Colonic mucosa (tissue), 4 donors: ENCODE data around the gene SEPTIN11. TPM values are rescaled to one million over a fixed set of nuclear protein-coding genes. Genes with fewer than 3 reads are reported as not detected.

Source experiments
- DNase-seq: peaks from one replicate; pipeline ENCODE4 v3.0.0-alpha.2; 2020
- H3K27ac ChIP-seq: fragments of 200-600 bp; one replicate; pipeline ENCODE4 v1.8.0; 2021
- H3K27me3 ChIP-seq: fragments of 200-600 bp; one replicate; pipeline ENCODE4 v1.8.0; 2021
- H3K36me3 ChIP-seq: fragments of 200-600 bp; one replicate; pipeline ENCODE4 v1.8.0; 2021
- H3K4me1 ChIP-seq: fragments of 200-600 bp; one replicate; pipeline ENCODE4 v1.8.0; 2021; ENCODE audit warnings: mild to moderate bottlenecking
- H3K4me3 ChIP-seq: fragments of 200-600 bp; one replicate; pipeline ENCODE4 v1.8.0; 2021
- H3K9ac ChIP-seq, 2 donors: one replicate each; pipeline ENCODE4 v1.7.0; 2013; ENCODE audit warnings: control low read depth in 2 of 2, low read depth in 2 of 2, low read length in 2 of 2
- H3K9me3 ChIP-seq: fragments of 200-600 bp; one replicate; pipeline ENCODE4 v1.8.0; 2021
- CTCF ChIP-seq: fragments of 200-600 bp; IDR thresholded peaks from one replicate; pipeline ENCODE4 v1.8.0; 2022; ENCODE audit warnings: antibody characterized with exemption, mild to moderate bottlenecking
- intact Hi-C: fragments of 100-400 bp; cut with DNase I; formaldehyde crosslinking; loops from one replicate; pipeline ENCODE4 v1.14.1; 2022
- total RNA-seq, 2 donors: library from RNA; stranded (reverse); fragmentation: NEBNext Ultra II Directional in 1 of 2; extraction: Animal tissue kit (Norgen Biotek cat#: 25700) in 1 of 2; gene quantifications; one replicate each; pipeline ENCODE4 v1.2.1, GENCODE V29; 2021
- donor health status: healthy.
- donor health status: DM: no; HTN: no; CAD: no.
- donor health status: DM: no; HTN: no; CAD: no.

SEPTIN11 gene
- total RNA-seq, 2 donors from 2014 or later: 114 to 134 TPM

DNA sequence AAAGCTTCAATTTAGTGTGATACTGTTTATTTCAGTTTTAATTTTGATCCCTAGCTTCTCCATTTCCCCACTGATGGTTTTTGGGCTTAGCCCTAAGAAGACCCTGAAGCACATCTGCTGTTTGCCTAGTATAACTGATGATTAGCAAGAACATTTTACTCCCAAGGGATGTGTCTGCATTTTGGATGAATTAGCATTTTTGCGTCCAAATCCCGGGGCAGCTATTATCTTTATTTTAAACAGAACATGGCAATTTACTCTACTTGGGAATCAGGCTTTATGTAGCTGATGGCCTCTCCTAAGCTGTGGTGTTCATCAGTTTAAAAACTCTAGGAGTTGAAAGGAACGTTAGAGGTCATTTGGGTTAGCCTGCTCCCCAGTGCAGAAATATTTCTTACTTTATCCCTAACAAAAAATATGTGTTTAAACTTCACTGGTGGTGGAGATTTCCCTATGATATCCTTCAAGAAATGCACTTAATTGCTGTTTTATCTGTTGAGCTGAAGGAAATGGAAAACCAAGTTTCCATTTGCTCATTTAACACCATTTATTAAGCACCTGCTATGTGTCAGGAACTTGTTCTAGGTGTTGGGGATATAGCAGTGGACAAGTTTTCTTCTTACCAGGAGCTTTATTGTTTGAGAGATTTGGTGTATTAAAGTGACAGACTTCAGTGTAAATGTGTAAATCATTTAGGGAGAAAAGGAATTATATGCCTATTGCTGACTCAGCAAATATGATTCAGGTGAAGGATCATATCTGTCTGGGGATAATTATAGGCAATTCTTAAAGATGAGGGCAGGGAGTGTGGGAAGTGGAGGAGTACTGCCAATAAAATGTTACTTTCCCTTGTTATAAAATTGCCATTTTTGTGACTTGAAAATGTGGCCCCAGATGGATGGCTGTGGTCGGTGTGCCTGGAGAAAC lies 3.4 kb downstream of the SEPTIN11 start:
- intact Hi-C loops: loop anchor here (5.0 kb wide), 1 partner anchor 89 kb away; no protein-coding TSS in a partner anchor
- Histone ChIP-seq H3K27ac (no peak overlapping the region), H3K4me3 (no peak overlapping the region), H3K9ac (no peak overlapping the region), H3K27me3 (no peaks in the 10 kb centered on the region), H3K9me3 (no peaks in the 10 kb centered on the region), H3K4me1 (no peaks in the 10 kb centered on the region), H3K36me3 (no peaks in the 10 kb centered on the region)
- no peak for TF ChIP-seq CTCF
- DNase-seq: no peak

DNA sequence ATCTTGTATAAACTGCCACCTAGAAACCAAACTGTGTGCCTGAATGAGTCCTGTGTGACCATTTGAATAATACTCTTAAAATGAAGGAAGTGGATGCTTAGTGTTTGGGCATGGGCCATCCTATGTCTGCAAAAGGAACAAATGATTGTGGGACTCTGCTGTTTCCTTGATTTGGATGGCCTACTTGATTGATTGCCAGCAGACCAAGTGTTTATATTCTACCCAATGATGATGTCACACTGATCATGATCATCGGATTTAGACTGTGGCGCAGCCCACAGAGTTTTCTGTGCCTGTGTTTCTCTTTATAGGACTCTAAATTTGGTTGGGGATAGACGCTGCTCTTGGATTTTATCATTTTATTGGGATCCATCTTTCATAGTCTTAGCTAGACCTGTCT lies 4.4 kb downstream of the SEPTIN11 start:
- Histone ChIP-seq H3K4me3 (no peak overlapping the region), H3K4me1 (no peaks in the 10 kb centered on the region), H3K9me3 (no peaks in the 10 kb centered on the region), H3K27ac (no peak overlapping the region), H3K9ac (no peak overlapping the region), H3K27me3 (no peaks in the 10 kb centered on the region), H3K36me3 (no peaks in the 10 kb centered on the region)
- intact Hi-C loops: loop anchor here (5.0 kb wide), 1 partner anchor 88 kb away; no protein-coding TSS in a partner anchor
- TF ChIP-seq CTCF: no peak
- no peak for DNase-seq

GRCh38 chr4:76954489-76954888 lies 4.9 kb downstream of the SEPTIN11 start:
- TF ChIP-seq CTCF: no peak
- H3K27me3 ChIP-seq: no peaks in the 10 kb centered on the region
- no peaks in the 10 kb centered on the region for H3K36me3 ChIP-seq
- intact Hi-C loops: loop anchor here (5.0 kb wide), 1 partner anchor 88 kb away; no protein-coding TSS in a partner anchor
- no peak overlapping the region for H3K27ac ChIP-seq
- no peak overlapping the region for H3K4me3 ChIP-seq
- no peak for DNase-seq
- no peak overlapping the region for H3K9ac ChIP-seq
- H3K9me3 ChIP-seq: no peaks in the 10 kb centered on the region
- no peaks in the 10 kb centered on the region for H3K4me1 ChIP-seq

DNA sequence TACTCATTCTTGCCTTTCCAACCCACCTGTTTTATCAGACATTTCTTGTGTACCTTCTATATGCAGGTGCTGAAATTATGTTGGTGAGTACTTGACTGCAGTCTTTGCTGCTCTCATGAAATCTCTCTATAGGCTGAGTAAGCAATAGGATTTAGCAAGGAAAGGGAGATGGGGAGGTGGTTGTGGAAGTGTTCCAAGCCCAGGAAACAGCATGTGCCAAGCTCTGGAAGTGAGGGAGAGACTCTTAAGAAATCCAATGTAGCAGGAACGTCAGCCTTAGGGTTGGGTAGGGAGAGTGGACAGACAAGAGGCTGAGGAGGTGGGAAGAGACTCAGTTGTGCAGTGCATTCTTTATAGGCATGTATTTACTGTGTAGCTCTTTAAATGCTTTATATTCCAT lies 5.6 kb downstream of the SEPTIN11 start:
- no peaks in the 10 kb centered on the region for H3K4me1 ChIP-seq
- no peaks in the 10 kb centered on the region for H3K36me3 ChIP-seq
- intact Hi-C loops: no loop called here
- no peaks in the 10 kb centered on the region for H3K27me3 ChIP-seq
- no peak for TF ChIP-seq CTCF
- no peak overlapping the region for H3K9ac ChIP-seq
- no peak for DNase-seq
- no peaks in the 10 kb centered on the region for H3K9me3 ChIP-seq
- H3K27ac ChIP-seq: no peak overlapping the region
- no peak overlapping the region for H3K4me3 ChIP-seq

GRCh38 chr4:76957004-76957738 lies 7.6 kb downstream of the SEPTIN11 start:
- no peaks in the 10 kb centered on the region for H3K36me3 ChIP-seq
- H3K4me3 ChIP-seq: no peak overlapping the region
- no peaks in the 10 kb centered on the region for H3K9me3 ChIP-seq
- peak overlapping the region in 1 of 2 donors; percentile 49 for H3K9ac ChIP-seq
- H3K4me1 ChIP-seq: no peaks in the 10 kb centered on the region
- intact Hi-C loops: no loop called here
- H3K27ac ChIP-seq: peak overlapping the region; percentile 81
- DNase-seq: peak; percentile 38
- no peaks in the 10 kb centered on the region for H3K27me3 ChIP-seq
- no peak for TF ChIP-seq CTCF
